ENCODE results near the gene ANKRD63.

The ANKRD63 gene

DNA sequence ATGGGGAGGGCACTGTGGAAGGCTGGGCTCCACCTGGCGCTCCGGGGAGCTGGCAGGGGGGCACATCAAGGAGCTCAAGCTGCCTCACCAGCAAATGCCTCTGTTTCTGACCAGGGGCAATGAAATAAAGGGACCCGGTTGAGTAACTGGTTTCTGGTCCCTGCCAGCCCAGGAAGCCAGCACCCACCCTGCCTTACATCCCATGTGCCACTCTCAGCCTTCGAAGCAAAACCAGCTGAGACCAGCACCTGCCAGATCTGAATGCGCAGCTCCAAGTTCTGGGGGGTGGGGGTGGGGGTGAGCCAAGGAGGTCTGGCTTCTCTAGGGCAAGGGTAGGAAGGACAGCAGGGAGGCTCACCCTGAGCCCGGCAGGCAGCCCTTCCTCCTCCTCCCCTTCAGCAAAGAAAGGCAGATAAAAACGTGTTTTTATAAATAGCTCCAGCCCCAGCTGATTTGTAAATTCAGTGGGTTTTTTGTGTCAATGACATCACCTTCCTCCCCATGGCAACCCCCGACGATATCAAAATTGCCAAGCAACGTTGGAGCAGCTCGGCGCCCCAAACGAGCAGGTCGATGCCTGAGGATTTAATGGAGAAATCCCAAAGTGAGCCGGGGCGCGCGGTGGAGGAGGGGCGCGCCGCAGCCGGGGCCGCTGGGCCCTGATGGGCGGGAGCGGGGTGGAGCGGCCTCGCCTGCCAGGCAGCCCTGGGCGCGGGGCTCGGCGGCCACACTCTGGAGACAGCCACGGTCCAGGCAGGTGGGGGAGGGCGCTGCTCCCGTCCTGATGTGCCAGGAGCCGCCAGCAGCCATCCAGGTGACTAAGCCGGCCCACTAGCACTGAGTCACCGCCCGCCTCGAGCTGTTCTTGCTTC, 44.1 kb downstream of the ANKRD63 start, which contains the start of gene PAK6:
Gene PAK6, plus strand, starts transcription at position 532 of the 872 bp plus-strand sequence. CDS start 25,723 bp downstream, outside the sequence.
- Histone ChIP-seq H3K9me2 (ENCODE audit: low read depth, low read length) (no peaks in the 10 kb centered on the region), H3K36me3 (ENCODE audit: insufficient read depth, low read length) (no peaks in the 10 kb centered on the region), H3F3A (ENCODE audit: insufficient read depth, low read length) (0 out of 2 replicates have a peak, but pooled peaks cover 4% of the 10 kb centered on the region), H3K4me1 (ENCODE audit: insufficient read depth, low read length, severe bottlenecking) (peaks cover 23% of the 10 kb centered on the region), H3K27me3 (ENCODE audit: insufficient read depth, low read length) (no peaks in the 10 kb centered on the region; the same call in 1 of the 2 replicates), H2AFZ (ENCODE audit: low read length) (no peak within 1 kb of the TSS), H3K4me3 (ENCODE audit: low read depth, low read length, poor library complexity, severe bottlenecking) (peak within 1 kb of the TSS; percentile 48), H3K27ac (ENCODE audit: low read depth, low read length, poor library complexity, severe bottlenecking) (no peak within 1 kb of the TSS), H4K20me1 (ENCODE audit: insufficient read depth, low read length) (no peaks in the 10 kb centered on the region), H3K9ac (ENCODE audit: low read length) (no peak within 1 kb of the TSS; the same call in 1 of the 2 replicates), H3K9me3 (ENCODE audit: low read length) (no peaks in the 10 kb centered on the region), H3K79me2 (ENCODE audit: insufficient read depth, low read length) (no peaks in the 10 kb centered on the region), H3K4me2 (ENCODE audit: low read length) (peak within 1 kb of the TSS; percentile 69)
- TF ChIP-seq, protein P1, sequence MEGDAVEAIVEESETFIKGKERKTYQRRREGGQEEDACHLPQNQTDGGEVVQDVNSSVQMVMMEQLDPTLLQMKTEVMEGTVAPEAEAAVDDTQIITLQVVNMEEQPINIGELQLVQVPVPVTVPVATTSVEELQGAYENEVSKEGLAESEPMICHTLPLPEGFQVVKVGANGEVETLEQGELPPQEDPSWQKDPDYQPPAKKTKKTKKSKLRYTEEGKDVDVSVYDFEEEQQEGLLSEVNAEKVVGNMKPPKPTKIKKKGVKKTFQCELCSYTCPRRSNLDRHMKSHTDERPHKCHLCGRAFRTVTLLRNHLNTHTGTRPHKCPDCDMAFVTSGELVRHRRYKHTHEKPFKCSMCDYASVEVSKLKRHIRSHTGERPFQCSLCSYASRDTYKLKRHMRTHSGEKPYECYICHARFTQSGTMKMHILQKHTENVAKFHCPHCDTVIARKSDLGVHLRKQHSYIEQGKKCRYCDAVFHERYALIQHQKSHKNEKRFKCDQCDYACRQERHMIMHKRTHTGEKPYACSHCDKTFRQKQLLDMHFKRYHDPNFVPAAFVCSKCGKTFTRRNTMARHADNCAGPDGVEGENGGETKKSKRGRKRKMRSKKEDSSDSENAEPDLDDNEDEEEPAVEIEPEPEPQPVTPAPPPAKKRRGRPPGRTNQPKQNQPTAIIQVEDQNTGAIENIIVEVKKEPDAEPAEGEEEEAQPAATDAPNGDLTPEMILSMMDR (IDR thresholded peaks at IDR 0.05; ENCODE audit: low read length), result no peak
- no peak for TF ChIP-seq EZH2 (IDR thresholded peaks at IDR 0.05; ENCODE audit: borderline replicate concordance, low read length)

DNA sequence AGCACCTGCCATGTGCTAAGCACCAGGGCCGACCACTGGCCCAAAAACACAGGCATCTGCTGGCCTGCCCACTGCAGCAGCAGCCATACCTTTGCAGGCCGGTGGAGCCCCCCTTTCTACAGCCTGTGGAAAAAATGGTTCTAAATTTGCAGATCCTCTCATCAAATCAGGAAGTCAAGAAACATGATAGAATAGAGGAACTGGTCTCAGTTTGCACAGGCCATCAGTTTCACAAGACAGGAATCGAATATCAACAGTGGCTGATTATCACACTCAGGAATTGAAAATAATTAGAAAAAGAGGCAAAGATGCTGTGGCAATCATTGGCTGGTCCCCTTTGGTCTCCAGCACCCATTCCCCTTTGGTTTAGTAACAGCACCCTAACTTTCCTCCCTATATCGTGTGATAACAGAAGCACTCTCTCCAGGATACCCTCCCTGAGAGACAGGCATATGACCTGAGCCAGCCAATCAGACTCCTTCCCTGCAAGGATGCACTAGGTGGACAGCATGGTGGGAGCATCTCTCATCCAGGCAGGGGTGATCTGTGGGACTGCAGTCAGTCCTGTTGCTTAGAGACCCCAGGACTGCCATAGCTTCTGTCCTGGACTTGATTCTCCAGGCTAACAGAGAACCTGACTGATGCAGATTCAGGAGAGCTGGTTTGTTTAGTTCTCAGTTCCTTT, 47.5 kb downstream of the ANKRD63 start:
- Histone ChIP-seq H3K9me3 (ENCODE audit: low read length) (no peaks in the 10 kb centered on the region), H3F3A (ENCODE audit: insufficient read depth, low read length) (0 out of 2 replicates have a peak, but pooled peaks cover 4% of the 10 kb centered on the region), H3K36me3 (ENCODE audit: insufficient read depth, low read length) (peaks cover 17% of the 10 kb centered on the region), H3K4me2 (ENCODE audit: low read length) (no peak overlapping the region), H3K27me3 (ENCODE audit: insufficient read depth, low read length) (no peaks in the 10 kb centered on the region), H2AFZ (ENCODE audit: low read length) (no peak overlapping the region), H3K4me1 (ENCODE audit: insufficient read depth, low read length, severe bottlenecking) (peaks cover 23% of the 10 kb centered on the region), H3K27ac (ENCODE audit: low read depth, low read length, poor library complexity, severe bottlenecking) (no peak overlapping the region), H3K79me2 (ENCODE audit: insufficient read depth, low read length) (no peaks in the 10 kb centered on the region), H3K9me2 (ENCODE audit: low read depth, low read length) (no peaks in the 10 kb centered on the region), H3K9ac (ENCODE audit: low read length) (no peak overlapping the region), H3K4me3 (ENCODE audit: low read depth, low read length, poor library complexity, severe bottlenecking) (no peak overlapping the region), H4K20me1 (ENCODE audit: insufficient read depth, low read length) (no peaks in the 10 kb centered on the region)
- TF ChIP-seq EZH2 (IDR thresholded peaks at IDR 0.05; ENCODE audit: borderline replicate concordance, low read length), result no peak
- TF ChIP-seq, protein P1 (IDR thresholded peaks at IDR 0.05; ENCODE audit: low read length), result no peak

DNA sequence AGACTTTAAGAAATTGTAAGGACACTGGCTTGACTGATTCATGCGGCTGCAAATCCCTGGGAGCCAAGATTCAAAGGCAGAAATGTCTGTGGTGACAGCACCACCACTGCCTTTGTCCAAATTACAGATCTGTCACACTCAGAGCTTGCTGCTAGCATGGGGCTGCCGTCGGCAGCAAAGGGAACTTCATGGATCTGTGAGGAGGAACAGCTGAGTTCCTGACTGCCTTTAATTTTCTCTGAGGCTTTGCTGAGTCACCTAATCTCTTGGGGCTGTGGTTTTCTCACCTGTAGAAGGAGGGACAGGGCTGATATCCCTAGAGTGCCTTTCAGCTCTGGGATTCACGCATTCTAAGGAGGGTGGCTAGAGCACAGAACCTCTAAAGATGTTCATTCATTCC, 48.1 kb downstream of the ANKRD63 start:
- Histone ChIP-seq H3K4me1 (ENCODE audit: insufficient read depth, low read length, severe bottlenecking) (peaks cover 23% of the 10 kb centered on the region), H3K9ac (ENCODE audit: low read length) (no peak overlapping the region)

More for the DNA sequence above, 48.1 kb downstream of the ANKRD63 start:
- no peaks in the 10 kb centered on the region for H3K9me3 ChIP-seq (ENCODE audit: low read length)
- no peaks in the 10 kb centered on the region for H3K9me2 ChIP-seq (ENCODE audit: low read depth, low read length)
- H2AFZ ChIP-seq (ENCODE audit: low read length), result no peak overlapping the region
- peaks cover 21% of the 10 kb centered on the region for H3K36me3 ChIP-seq (ENCODE audit: insufficient read depth, low read length)
- H4K20me1 ChIP-seq (ENCODE audit: insufficient read depth, low read length), result no peaks in the 10 kb centered on the region
- TF ChIP-seq EZH2 (IDR thresholded peaks at IDR 0.05; ENCODE audit: borderline replicate concordance, low read length), result no peak
- TF ChIP-seq, protein P1 (IDR thresholded peaks at IDR 0.05; ENCODE audit: low read length), result no peak
- no peaks in the 10 kb centered on the region for H3K79me2 ChIP-seq (ENCODE audit: insufficient read depth, low read length)
- H3F3A ChIP-seq (ENCODE audit: insufficient read depth, low read length), result 0 out of 2 replicates have a peak, but pooled peaks cover 4% of the 10 kb centered on the region
- no peak overlapping the region for H3K27ac ChIP-seq (ENCODE audit: low read depth, low read length, poor library complexity, severe bottlenecking)
- H3K4me2 ChIP-seq (ENCODE audit: low read length), result no peak overlapping the region
- H3K4me3 ChIP-seq (ENCODE audit: low read depth, low read length, poor library complexity, severe bottlenecking), result no peak overlapping the region
- H3K27me3 ChIP-seq (ENCODE audit: insufficient read depth, low read length), result no peaks in the 10 kb centered on the region
